Peyer's patch (tissue), 4 donors: ENCODE measurements around the gene ZNF80. TPM values are rescaled to one million over a fixed set of nuclear protein-coding genes. Genes with fewer than 3 reads are reported as not detected.

Source experiments
- DNase-seq, 3 donors: peaks; one replicate each; pipeline ENCODE4 v3.0.0-alpha.2; 2017 to 2019
- H3K27ac ChIP-seq, 4 donors: fragments of 200-600 bp; sonication (generic); one replicate each; pipeline ENCODE4 v1.5.1; 2016 to 2019
- H3K27me3 ChIP-seq, 2 donors: fragments of 200-600 bp; sonication (generic); one replicate each; pipeline ENCODE4 v1.5.1; 2019
- H3K36me3 ChIP-seq, 3 donors: fragments of 200-600 bp; sonication (generic); one replicate each; pipeline ENCODE4 v1.5.1; 2016 to 2019
- H3K4me1 ChIP-seq, 4 donors: fragments of 200-600 bp; sonication (generic); one replicate each; pipeline ENCODE4 v1.5.1; 2016 to 2019
- H3K4me3 ChIP-seq, 4 donors: fragments of 200-600 bp; sonication (generic); 1 replicate in 3 of 4; 2 replicates in 1 of 4; pipeline ENCODE4 v1.5.1; 2016 to 2019; ENCODE audit warnings: mild to moderate bottlenecking in 1 of 4
- H3K9me3 ChIP-seq, 4 donors: fragments of 200-600 bp; sonication (generic); one replicate each; pipeline ENCODE4 v1.5.1; 2016 to 2019; ENCODE audit warnings: mild to moderate bottlenecking in 1 of 4
- CTCF ChIP-seq, 6 experiments: fragments of 450-650 bp in 4 of 6; fragments of 200-600 bp in 2 of 6; sonication (generic) in 1 of 6; IDR thresholded peaks; one replicate each; pipeline ENCODE4 v1.5.1; 2017 to 2019; ENCODE audit warnings: antibody characterized with exemption in 6 of 6, mild to moderate bottlenecking in 3 of 6, moderate library complexity in 1 of 6
- POLR2A ChIP-seq, 2 donors: fragments of 450-650 bp; IDR thresholded peaks; one replicate each; pipeline ENCODE4 v1.5.1; 2017; ENCODE audit warnings: antibody characterized with exemption in 2 of 2, mild to moderate bottlenecking in 2 of 2, moderate library complexity in 2 of 2
- total RNA-seq, 4 donors: library from RNA; depleted of rRNA; stranded (reverse); fragments of >200 nt; gene quantifications; one replicate each; pipeline ENCODE4 v1.1.0, GENCODE V29; 2016

ZNF80 gene
- total RNA-seq, 4 donors from 2014 or later, result not detected

- Histone ChIP-seq H3K4me1 (peaks cover 0 to 5% (median 0%) of the 10 kb centered on the region in 4 donors), H3K9me3 (no peaks in the 10 kb centered on the region), H3K27me3 (no peaks in the 10 kb centered on the region), H3K27ac (peak overlapping the region; percentile 78 to 95 (median 86)), H3K4me3 (peak overlapping the region; percentile 4 to 40 (median 31)), H3K36me3 (no peaks in the 10 kb centered on the region)
- no peak for TF ChIP-seq POLR2A (IDR thresholded peaks at IDR 0.05)
- peak in 1 of 6 experiments; percentile 1 for TF ChIP-seq CTCF (IDR thresholded peaks at IDR 0.05)
- peak in 2 of 3 donors; percentile 79 to 87 for DNase-seq
Measured at GRCh38 chr3:114213627-114214541, 23.5 kb downstream of the ZNF80 start.

GRCh38 chr3:114213292-114213626, 24.1 kb downstream of the ZNF80 start:
- H3K27ac ChIP-seq, result peak overlapping the region; percentile 64 to 95 (median 82)
- no peaks in the 10 kb centered on the region for H3K9me3 ChIP-seq
- H3K36me3 ChIP-seq, result no peaks in the 10 kb centered on the region
- H3K27me3 ChIP-seq, result no peaks in the 10 kb centered on the region
- H3K4me1 ChIP-seq, result peaks cover 0 to 5% (median 0%) of the 10 kb centered on the region in 4 donors
- no peak for DNase-seq
- no peak overlapping the region for H3K4me3 ChIP-seq
- no peak for TF ChIP-seq POLR2A (IDR thresholded peaks at IDR 0.05)
- no peak for TF ChIP-seq CTCF (IDR thresholded peaks at IDR 0.05)

DNA sequence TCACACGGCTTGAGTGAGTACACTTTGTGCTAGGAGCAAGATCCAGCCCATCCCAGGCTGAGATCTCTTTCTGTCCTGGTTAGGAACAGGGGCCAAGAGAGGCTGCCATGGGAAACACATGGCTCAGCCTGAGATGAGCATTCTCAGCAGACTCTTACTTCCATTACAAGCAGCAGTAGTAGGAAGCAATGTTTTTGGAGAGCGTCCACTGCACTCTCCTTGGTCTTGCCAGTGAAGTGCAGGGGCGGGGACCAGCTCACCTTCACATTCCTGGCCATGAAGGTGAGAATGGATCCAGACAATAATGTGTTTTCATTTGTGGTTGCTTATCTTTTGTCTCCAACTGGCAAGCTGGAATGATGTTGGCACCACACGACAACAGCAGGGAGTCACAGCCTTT, 24.7 kb downstream of the ZNF80 start:
- Histone ChIP-seq H3K9me3 (no peaks in the 10 kb centered on the region), H3K4me1 (peaks cover 0 to 5% (median 0%) of the 10 kb centered on the region in 4 donors), H3K27ac (peak overlapping the region in 2 of 4 donors; percentile 87 to 95), H3K36me3 (no peaks in the 10 kb centered on the region), H3K27me3 (no peaks in the 10 kb centered on the region), H3K4me3 (no peak overlapping the region)
- DNase-seq, result no peak
- no peak for TF ChIP-seq POLR2A (IDR thresholded peaks at IDR 0.05)
- no peak for TF ChIP-seq CTCF (IDR thresholded peaks at IDR 0.05)

- Histone ChIP-seq H3K27me3 (no peaks in the 10 kb centered on the region), H3K9me3 (no peaks in the 10 kb centered on the region), H3K27ac (no peak overlapping the region), H3K36me3 (no peaks in the 10 kb centered on the region), H3K4me1 (no peaks in the 10 kb centered on the region), H3K4me3 (no peak overlapping the region)
- DNase-seq, result no peak
- no peak for TF ChIP-seq CTCF (IDR thresholded peaks at IDR 0.05)
- TF ChIP-seq POLR2A (IDR thresholded peaks at IDR 0.05), result no peak
Measured at GRCh38 chr3:114207768-114208167, 29.6 kb downstream of the ZNF80 start.

- no peaks in the 10 kb centered on the region for H3K27me3 ChIP-seq
- no peak overlapping the region for H3K27ac ChIP-seq
- H3K36me3 ChIP-seq, result no peaks in the 10 kb centered on the region
- no peaks in the 10 kb centered on the region for H3K9me3 ChIP-seq
- no peak for DNase-seq
- H3K4me1 ChIP-seq, result no peaks in the 10 kb centered on the region
- TF ChIP-seq CTCF (IDR thresholded peaks at IDR 0.05), result no peak
- TF ChIP-seq POLR2A (IDR thresholded peaks at IDR 0.05), result no peak
- no peak overlapping the region for H3K4me3 ChIP-seq
Measured at GRCh38 chr3:114206342-114206741, 31.0 kb downstream of the ZNF80 start.
